Common myeloid progenitor, CD34-positive (primary cell): ENCODE measurements around the gene MARCHF11.

Experiments
- CTCF ChIA-PET: fragments of 350-600 bp; sonication (Branson Sonifier 250); formaldehyde crosslinking; loops from one replicate; lab custom pipeline; 2021; ENCODE audit warnings: antibody characterized with exemption; lab: Charles Lee
- POLR2A ChIA-PET: fragments of 350-600 bp; sonication (Branson Sonifier 250); formaldehyde crosslinking; loops from one replicate; lab custom pipeline; 2021; ENCODE audit warnings: antibody characterized with exemption; lab: Charles Lee
- DNase-seq, 3 donors: peaks; one replicate each; pipeline versions ENCODE4 v3.0.0 to v3.0.0-alpha.2; 2013
- H3K27ac ChIP-seq, 2 experiments: 1 replicate in 1 of 2; 2 replicates in 1 of 2; pipeline ENCODE4 v1.7.0; 2013; ENCODE audit warnings: inconsistent platforms in 2 of 2, low read length in 2 of 2, mild to moderate bottlenecking in 2 of 2, low read depth in 1 of 2, moderate library complexity in 1 of 2; ENCODE audit not compliant: severe bottlenecking in 2 of 2, insufficient read depth in 1 of 2, poor library complexity in 1 of 2
- H3K27me3 ChIP-seq, 5 experiments: replicated peaks in 2 of 5; 1 replicate in 3 of 5; 2 replicates in 2 of 5; pipeline versions ENCODE4 v1.6.1 to v1.7.0; 2013; ENCODE audit warnings: low read length in 4 of 5, mild to moderate bottlenecking in 2 of 5, moderate library complexity in 2 of 5, inconsistent platforms in 1 of 5; ENCODE audit not compliant: insufficient read depth in 5 of 5, control insufficient read depth in 4 of 5
- H3K36me3 ChIP-seq, 4 experiments: 1 replicate in 2 of 4; 2 replicates in 2 of 4; pipeline versions ENCODE4 v1.6.1 to v1.7.0; 2013; ENCODE audit warnings: low read length in 3 of 4, control low read depth in 1 of 4, mild to moderate bottlenecking in 1 of 4; ENCODE audit not compliant: control insufficient read depth in 4 of 4, insufficient read depth in 4 of 4
- H3K4me1 ChIP-seq, 4 experiments: 1 replicate in 3 of 4; 2 replicates in 1 of 4; pipeline versions ENCODE4 v1.6.1 to v1.7.1; 2013; ENCODE audit warnings: low read length in 3 of 4, mild to moderate bottlenecking in 3 of 4, control low read depth in 1 of 4, inconsistent platforms in 1 of 4, moderate library complexity in 1 of 4; ENCODE audit not compliant: control insufficient read depth in 4 of 4, insufficient read depth in 4 of 4; ENCODE audit errors: control extremely low read depth in 1 of 4
- H3K4me3 ChIP-seq, 7 experiments: 1 replicate in 4 of 7; 2 replicates in 3 of 7; pipeline versions ENCODE4 v1.5.1 to v1.7.0; 2013; ENCODE audit warnings: mild to moderate bottlenecking in 7 of 7, low read length in 6 of 7, moderate library complexity in 6 of 7, inconsistent platforms in 2 of 7, low read depth in 2 of 7, control low read depth in 1 of 7; ENCODE audit not compliant: insufficient read depth in 4 of 7, control insufficient read depth in 1 of 7; ENCODE audit errors: extremely low read depth in 1 of 7
- H3K9me3 ChIP-seq, 5 experiments: 1 replicate in 4 of 5; 2 replicates in 1 of 5; pipeline versions ENCODE4 v1.6.1 to v1.7.1; 2013; ENCODE audit warnings: low read length in 4 of 5, mild to moderate bottlenecking in 2 of 5, inconsistent platforms in 1 of 5, low read depth in 1 of 5, moderate library complexity in 1 of 5; ENCODE audit not compliant: control insufficient read depth in 4 of 5, insufficient read depth in 2 of 5; ENCODE audit errors: control extremely low read depth in 1 of 5
- WGBS: methylation state at CpG from one replicate; pipeline ENCODE4 v1.1.5; 2013; ENCODE audit not compliant: insufficient coverage; 5-methylcytosine and 5-hydroxymethylcytosine counted together

The MARCHF11 gene

DNA sequence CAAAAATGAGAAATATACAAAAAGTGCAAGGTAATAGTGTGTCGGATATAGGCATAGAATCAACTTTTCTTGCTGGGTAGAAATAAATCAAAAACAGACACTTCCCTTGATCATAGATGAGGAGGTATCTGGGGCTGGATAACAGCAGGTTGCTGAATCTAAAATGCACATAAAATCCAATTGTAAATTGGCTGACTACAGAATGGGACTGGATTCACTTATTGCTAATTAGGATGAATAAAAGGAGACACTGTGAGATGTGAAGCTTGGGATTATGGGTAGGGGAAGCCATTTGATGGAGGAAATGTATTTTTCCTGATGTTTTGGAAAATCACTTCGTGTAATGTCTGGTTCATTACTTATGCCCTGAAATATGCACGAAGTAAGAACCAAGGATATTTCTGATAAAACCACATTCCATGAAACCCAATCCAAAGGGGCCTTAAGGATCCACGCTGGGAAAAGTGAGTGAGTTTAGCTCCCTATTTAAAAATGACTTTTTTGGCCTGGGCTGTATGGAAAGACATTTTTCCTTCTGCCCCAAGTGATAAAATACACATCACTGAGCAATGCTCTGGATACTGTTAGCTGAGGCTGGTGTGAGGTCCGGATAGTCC is 136.1 kb downstream of the MARCHF11 start:
- Histone ChIP-seq H3K4me3 (no peak overlapping the region), H3K4me1 (no peaks in the 10 kb centered on the region), H3K36me3 (no peaks in the 10 kb centered on the region), H3K27ac (no peak overlapping the region), H3K9me3 (no peaks in the 10 kb centered on the region), H3K27me3 (no peaks in the 10 kb centered on the region)
- DNase-seq, result no peak
- CTCF ChIA-PET, result no interaction called here
- POLR2A ChIA-PET, result no interaction called here
- WGBS, result 100% methylated on average over 1 of the region's 5 CpGs

DNA sequence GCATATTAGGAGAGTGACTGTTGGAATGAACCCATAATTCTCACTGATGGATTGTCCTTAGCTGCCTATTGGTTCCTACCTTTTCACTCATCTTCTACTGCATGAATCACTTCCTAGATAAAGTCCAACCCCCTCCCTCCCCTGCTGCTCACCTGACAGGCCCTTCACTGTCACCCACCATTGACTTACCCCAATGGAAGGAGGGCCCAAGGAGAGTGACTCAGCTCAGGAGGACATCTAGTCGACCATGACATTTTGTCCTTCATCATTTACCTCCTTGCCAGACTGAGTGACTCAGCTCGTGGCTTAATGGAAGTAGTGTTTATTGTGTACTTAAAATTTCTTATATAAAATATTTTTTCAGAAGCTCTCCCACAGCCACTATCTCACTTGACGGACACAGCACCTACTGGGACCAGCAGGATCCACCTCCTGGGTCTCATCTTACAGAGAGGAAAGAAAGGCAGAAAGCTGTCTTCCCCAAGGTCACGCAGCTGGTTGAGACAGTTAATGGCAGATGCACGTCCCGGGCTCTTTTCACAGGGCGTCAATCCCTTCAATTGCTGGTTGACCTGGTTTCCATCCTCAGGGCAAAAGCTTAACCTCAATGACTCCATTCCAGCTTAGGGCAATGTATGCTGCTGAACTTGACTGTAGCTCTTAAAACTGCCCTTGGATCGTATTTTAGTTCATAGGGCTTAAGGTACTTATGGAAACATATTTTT is 142.3 kb downstream of the MARCHF11 start:
- CTCF ChIA-PET, result no interaction called here
- POLR2A ChIA-PET, result no interaction called here
- Histone ChIP-seq H3K4me3 (no peak overlapping the region), H3K27me3 (no peaks in the 10 kb centered on the region), H3K4me1 (no peaks in the 10 kb centered on the region), H3K36me3 (no peaks in the 10 kb centered on the region), H3K9me3 (no peaks in the 10 kb centered on the region), H3K27ac (no peak overlapping the region)
- 89% methylated on average over 5 of the region's 8 CpGs for WGBS
- no peak for DNase-seq

DNA sequence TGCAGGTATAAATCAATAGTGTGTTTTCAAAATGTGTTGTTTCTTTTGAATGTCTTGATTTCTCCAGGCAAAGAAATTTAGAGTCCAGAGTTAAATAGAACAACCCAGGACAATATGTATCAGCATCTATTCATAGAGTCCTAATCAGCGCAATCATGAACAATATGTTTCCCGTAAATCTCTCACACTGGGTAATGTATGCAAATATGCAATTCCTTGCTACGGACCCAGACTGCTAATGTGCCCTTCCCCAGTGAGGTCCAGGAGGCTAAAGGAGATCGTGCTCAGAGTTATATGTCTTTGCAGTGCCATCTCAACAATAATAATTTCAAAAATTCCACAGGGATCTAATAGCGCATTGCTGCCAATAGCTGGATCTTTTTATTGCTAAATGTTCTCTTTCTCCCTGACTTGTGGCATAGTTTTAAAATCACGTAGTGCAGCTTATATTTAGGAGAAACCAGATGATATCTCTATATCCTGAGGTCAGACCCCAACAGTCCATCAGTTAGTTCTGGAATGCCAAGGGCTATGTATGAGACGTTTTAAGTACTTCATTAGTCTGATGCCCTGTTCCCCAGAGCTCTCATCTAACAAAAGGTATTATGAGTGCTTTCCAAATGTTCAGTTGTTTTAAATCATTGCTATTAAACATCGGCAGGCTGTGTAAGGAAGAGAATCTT is 145.1 kb downstream of the MARCHF11 start:
- DNase-seq, result no peak
- no peak overlapping the region for H3K27ac ChIP-seq
- WGBS, result 92% methylated on average over 7 of the region's 8 CpGs
- H3K4me3 ChIP-seq, result no peak overlapping the region
- no peaks in the 10 kb centered on the region for H3K9me3 ChIP-seq
- no peaks in the 10 kb centered on the region for H3K27me3 ChIP-seq
- ChIA-PET CTCF (no interaction called here), POLR2A (no interaction called here)
- no peaks in the 10 kb centered on the region for H3K4me1 ChIP-seq
- no peaks in the 10 kb centered on the region for H3K36me3 ChIP-seq

DNA sequence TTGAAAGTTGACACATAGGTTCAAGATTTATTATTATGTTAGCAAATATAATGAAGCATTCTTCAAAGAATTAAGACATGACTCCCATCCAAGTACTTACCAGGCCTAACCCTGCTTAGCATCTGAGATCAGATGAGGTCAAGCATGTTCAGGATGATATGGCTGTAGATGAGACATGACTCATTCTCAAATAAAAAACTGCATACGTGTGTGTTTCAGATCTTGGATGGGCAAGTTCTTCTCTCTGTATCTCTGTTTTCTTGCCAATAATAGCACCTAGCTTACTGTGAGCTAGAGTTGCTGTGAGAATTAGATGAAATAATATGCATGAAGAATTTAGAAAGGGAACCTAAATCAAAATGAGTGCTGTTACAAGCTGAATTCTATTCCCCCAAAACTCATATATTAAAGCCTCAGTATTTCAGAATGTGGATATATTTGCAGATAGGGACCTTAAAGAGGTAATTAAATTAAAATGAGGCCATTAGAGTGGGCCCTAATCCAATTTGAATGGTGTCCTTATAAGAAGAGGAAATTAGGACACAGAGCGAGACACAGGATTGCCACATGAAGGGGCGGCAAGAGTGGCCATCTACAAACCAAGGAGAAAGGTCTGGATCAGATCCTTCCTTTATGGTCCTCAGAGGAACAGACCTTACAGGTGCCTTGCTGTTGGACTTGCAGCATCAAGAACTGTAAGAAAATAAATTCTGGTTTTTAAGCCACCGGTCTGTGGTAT is 146.2 kb downstream of the MARCHF11 start:
- H3K27me3 ChIP-seq, result no peaks in the 10 kb centered on the region
- DNase-seq, result no peak
- no peak overlapping the region for H3K27ac ChIP-seq
- no peaks in the 10 kb centered on the region for H3K36me3 ChIP-seq
- H3K4me1 ChIP-seq, result no peaks in the 10 kb centered on the region
- ChIA-PET CTCF (interaction anchor here (1.3 kb wide), 1 partner anchor 8 kb away, joined by 4 read pairs; no protein-coding TSS in a partner anchor), POLR2A (interaction anchor here (0.7 kb wide), 1 partner anchor 30 kb away, joined by 3 read pairs; no protein-coding TSS in a partner anchor)
- H3K9me3 ChIP-seq, result no peaks in the 10 kb centered on the region
- WGBS, result 100% methylated on average over 3 of the region's 4 CpGs
- H3K4me3 ChIP-seq, result no peak overlapping the region

DNA sequence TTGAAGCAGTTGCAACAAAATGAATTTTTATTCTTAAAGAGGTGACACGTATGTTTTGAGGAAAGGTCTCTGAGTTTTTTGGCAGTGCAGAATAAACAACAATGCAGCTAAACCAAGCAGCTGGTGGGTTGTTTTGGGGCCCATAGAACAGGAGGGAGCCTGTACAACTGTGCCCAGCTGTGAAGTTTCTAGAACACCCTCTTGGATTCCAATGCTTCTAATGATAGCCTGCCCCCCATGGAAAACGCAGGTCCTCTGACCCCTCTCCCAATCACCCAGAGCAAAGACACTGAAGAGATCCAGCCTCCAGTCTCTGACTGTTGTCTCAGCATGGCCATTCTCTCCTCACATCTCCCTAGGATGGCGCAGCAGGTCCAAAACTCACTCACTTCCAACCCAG is 150.9 kb downstream of the MARCHF11 start:
- Histone ChIP-seq H3K27me3 (no peaks in the 10 kb centered on the region), H3K4me3 (no peak overlapping the region), H3K9me3 (no peaks in the 10 kb centered on the region), H3K27ac (no peak overlapping the region), H3K36me3 (no peaks in the 10 kb centered on the region), H3K4me1 (no peaks in the 10 kb centered on the region)
- no peak for DNase-seq
- ChIA-PET POLR2A (no interaction called here), CTCF (no interaction called here)
- whole genome bisulfite sequencing, result 100% methylated on average over 3 of the region's 3 CpGs

DNA sequence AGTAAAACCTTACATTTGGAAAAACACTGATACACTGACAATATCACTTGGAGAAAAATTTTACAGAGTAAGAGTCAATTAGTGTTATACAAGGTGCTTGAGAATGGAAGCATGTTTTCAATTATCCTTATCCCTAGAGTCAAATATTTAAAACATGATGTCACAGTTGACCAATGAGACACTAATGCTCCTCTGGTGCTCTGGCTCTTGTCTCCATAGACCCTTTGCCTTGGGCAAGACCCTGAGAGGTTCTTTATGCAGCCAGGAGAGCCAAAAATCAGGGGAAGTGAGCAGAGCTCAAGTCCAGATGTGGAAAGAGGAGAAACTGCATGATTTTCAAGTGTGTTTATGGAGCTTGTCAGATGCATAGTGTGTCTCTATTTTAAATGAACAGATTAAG is 153.9 kb downstream of the MARCHF11 start:
- no peaks in the 10 kb centered on the region for H3K36me3 ChIP-seq
- no peak overlapping the region for H3K27ac ChIP-seq
- no peaks in the 10 kb centered on the region for H3K4me1 ChIP-seq
- ChIA-PET CTCF (no interaction called here), POLR2A (no interaction called here)
- DNase-seq, result no peak
- no peaks in the 10 kb centered on the region for H3K9me3 ChIP-seq
- H3K27me3 ChIP-seq, result no peaks in the 10 kb centered on the region
- H3K4me3 ChIP-seq, result no peak overlapping the region
